ENCODE results near the gene TXNL4A. TPM values are rescaled to one million over a fixed set of nuclear protein-coding genes. Genes with fewer than 3 reads are reported as not detected.
"Not testable (repeated sequence)": the region's sequence is repeated elsewhere in the genome, so short reads cannot be mapped to it uniquely, and the experiment has no call there.

TXNL4A gene
- total RNA-seq, 1 experiment from 2014 or later: 135 TPM

DNA sequence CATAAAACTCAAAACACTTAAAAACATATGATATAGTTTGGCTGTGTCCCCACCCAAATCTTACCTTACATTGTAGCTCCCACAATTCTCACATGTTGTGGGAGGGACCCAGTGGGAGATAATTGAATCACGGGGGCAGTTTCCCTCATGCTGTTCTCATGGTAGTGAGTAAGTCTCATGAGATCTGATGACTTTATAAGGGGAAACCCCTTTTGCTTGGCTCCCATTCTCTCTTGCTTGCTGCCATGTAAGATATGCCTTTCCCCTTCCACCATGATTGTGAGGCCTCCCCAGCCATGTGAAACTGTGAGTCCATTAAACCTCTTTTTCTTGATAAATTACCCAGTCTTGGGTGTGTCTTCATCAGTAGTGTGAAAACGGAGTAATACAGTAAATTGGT is 11.3 kb upstream of the TXNL4A start:
- not testable (repeated sequence) for DNase-seq (ENCODE audit: low read depth)

DNA sequence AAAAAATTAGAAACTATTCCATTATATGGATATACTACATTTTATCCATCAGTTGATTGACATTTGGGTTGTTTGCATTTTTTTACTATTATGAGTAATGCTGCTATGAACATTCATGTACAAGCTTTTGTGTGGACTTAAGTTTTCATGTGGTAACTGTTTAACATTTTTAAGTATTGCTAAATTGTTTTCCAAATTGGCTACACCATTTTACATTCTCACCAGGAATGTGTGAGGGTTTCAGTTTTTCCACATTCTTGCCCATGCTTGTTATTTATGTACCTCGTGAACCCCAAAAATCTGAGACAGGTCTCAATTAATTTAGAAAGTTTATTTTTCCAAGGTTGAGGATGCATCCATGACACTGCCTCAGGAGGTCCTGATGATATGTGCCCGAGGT is 3.1 kb upstream of the TXNL4A start:
- DNase-seq (ENCODE audit: low read depth): no peak

GRCh38 chr18:79989195-79989497 is 783 bp upstream of the TXNL4A start:
- no peak for DNase-seq (ENCODE audit: low read depth)

DNA sequence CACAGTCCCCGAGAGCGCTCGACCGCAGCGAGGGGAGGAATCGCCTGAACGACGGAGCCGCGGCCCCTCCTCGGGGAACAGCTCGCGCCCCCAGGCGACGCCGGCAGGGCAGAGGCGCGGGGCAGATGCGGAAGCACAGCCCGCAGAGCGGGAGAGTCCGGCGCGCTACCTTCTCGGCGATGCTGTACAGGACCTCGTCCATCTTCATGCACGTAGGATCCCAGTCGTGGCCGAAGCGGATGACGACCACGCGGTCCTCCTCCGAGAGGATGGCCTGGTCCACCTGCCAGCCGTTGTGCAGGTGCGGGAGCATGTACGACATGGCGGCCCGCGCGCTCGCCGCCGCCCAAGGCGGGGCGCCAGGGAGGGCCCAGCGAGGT is 302 bp downstream of the TXNL4A start:
- peak; percentile 45 for DNase-seq (ENCODE audit: low read depth)

GRCh38 chr18:79987566-79987965 is 797 bp downstream of the TXNL4A start:
- peak; percentile 40 for DNase-seq (ENCODE audit: low read depth)

GRCh38 chr18:79986726-79987125 is 1.6 kb downstream of the TXNL4A start:
- DNase-seq (ENCODE audit: low read depth): no peak

DNA sequence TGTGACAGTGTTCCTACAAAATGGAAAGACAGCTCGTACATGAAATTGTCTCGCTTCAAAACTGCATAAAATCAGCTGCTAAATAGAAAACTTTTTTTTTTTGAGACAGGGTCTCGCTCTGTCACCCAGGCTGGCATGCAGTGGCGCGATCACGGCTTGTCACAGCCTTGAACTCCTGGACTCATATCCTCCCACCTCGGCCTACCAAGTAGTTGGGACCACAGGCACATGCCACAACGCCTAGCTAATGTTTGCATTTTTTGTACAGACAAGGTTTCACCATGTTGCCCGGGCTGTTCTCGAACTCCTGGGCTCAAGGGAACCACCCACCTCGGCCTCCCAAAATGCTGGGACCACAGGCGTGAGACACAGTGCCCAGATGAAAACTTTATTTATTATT is 3.2 kb downstream of the TXNL4A start:
- no peak for DNase-seq (ENCODE audit: low read depth)

- no peak for DNase-seq (ENCODE audit: low read depth)
Measured at GRCh38 chr18:79983793-79984192, 4.6 kb downstream of the TXNL4A start.

DNA sequence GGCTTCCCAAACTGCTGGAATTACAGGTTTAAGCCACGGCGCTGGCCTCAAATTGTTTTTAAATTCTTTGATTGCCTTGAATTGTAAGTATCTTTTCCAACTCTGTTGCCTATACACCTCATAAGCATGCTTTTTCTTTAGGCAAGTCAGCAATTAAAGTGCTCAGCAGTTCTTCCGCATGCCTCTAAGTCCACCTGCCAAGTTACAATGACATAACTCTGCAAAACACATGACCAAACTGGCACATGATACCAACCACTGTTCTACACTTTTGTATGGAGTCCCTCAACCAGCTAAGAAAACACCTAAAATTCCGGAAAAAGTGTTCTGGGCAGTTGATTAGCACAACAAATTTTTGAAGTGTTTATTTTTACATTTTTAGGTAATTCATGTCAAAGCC is 5.1 kb downstream of the TXNL4A start:
- DNase-seq (ENCODE audit: low read depth): no peak

GRCh38 chr18:79982736-79983135 is 5.6 kb downstream of the TXNL4A start:
- DNase-seq (ENCODE audit: low read depth): peak; percentile 35

GRCh38 chr18:79980585-79980984 is 7.8 kb downstream of the TXNL4A start:
- DNase-seq (ENCODE audit: low read depth): no peak

DNA sequence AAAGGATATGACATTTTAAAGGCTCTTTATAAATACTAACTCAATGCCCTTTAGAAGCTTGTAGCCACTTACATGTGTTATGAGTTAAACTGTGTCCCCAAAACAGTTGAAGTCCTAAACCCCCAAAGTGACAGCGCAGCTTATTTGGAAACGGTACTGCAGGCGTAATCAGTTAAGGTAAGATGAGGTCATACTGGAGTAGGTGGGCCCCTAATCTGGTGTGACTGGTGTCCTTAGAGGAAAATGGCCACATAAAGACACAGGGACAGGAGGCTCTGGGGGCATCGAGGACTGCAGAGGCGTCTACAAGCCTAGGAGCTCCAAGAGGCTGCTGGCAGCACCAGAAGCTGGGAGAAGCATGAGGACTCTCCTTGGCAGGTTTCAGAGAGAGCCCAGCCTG is 8.5 kb downstream of the TXNL4A start:
- no peak for DNase-seq (ENCODE audit: low read depth)

GRCh38 chr18:79975985-79976680 is 12.2 kb downstream of the TXNL4A start:
- DNase-seq (ENCODE audit: low read depth): no peak

DNA sequence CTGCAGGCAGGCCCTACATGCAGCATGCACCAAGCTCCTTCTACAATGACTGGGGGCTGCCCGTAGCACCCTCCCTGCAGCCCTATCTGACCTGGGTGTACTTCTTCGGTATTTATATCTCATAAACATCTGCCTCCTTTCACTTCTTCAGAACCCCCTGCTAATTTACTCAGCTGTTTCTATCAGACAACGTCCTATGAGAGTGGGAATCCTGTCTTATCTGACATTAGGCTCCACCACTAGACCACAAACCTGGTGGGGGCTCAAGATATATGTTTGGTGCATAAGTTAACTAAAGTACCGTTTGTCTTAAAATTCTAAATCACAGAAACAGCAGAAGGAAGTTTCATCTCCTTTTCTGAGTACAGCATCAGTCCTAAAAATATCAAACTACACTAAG is 13.3 kb downstream of the TXNL4A start:
- no peak for DNase-seq (ENCODE audit: low read depth)

DNA sequence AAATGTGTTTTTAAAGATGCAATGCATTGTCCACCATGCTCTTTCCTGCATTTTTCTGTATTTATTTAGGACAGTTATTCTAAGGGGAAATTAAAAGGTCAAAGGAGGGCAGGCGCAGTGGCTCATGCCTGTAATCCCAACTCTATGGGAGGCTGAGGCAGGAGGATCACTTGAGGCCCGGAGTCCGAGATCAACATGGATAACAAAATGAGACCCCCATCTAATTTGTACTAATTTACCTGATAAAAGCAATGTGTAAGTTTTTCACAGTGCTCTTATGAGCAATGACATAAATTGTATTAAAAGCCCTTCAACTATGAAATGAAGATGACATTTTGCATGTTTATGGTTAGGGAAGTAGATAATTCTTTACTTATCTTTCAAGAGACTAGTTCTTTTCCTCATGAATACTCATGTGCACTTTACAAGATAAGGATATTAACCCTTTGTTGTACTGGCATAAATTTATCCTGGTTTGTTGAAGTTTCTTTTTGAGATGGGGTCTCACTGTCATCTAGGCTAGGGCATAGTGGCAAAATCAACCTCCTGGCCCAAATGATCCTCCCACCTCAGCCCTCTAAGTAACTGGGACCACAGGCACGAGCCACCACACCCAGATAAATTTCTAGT is 14.2 kb downstream of the TXNL4A start:
- no peak for DNase-seq (ENCODE audit: low read depth)

DNA sequence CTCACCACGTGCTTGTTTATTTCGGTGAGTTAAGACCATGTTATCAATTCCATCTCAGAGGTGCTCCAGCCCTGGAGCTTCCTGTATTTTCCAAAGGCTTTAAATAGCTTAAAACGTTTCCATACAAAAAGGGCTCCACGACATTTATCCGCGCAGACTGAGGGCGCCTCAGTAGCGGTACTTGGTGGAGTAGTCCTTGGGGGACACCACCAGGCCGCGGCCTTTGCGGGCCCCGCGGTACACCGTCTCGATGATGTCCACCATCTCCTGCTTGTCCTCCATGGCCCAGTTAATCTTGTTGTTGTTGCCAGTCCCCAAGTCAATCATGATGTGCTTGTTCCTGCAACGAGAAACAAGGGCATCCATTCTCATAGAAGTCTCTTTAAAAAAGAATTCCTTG is 14.8 kb downstream of the TXNL4A start:
- DNase-seq (ENCODE audit: low read depth): no peak

GRCh38 chr18:79972720-79973119 is 15.6 kb downstream of the TXNL4A start:
- no peak for DNase-seq (ENCODE audit: low read depth)

- DNase-seq (ENCODE audit: low read depth): no peak
Measured at GRCh38 chr18:79971986-79972385, 16.4 kb downstream of the TXNL4A start.

DNA sequence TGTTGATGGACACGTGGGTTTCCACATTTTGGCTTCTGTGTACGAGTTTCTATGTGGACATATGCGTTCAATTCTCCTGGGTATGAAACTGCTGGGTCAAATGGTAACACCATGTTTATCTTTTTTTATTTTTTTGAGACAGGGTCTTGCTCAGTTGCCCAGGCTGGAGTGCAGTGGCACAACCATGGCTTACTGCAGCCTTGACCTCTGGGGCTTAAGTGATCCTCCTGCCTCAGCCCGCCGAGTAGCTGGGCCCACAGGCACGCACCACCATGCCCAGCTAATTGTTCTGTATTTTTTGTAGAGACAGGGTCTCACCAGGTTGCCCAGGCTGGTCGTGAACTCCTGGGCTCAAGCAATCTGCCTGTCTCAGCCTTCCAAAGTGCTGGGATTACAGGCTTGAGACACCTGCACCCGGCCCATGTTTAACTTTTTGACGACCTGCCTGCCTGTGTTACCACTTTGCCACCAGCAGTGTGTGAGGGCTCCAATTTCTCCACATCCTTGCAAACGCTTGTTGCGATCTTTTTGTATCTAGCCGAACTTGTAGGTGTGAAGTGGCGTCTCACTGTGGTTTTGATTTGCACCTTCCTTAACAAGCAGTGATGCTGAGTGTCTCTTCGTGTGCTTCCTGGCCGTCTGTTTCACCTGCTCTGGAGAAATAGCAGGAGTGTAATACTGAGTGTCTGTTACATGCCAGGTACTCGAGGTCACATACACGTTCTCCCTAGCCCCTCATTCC is 17.0 kb downstream of the TXNL4A start:
- no peak for DNase-seq (ENCODE audit: low read depth)

- no peak for DNase-seq (ENCODE audit: low read depth)
Measured at GRCh38 chr18:79970419-79971133, 17.8 kb downstream of the TXNL4A start.

- peak; percentile 67 for DNase-seq (ENCODE audit: low read depth)
Measured at GRCh38 chr18:79965119-79965902, 23.1 kb downstream of the TXNL4A start.
